Neural progenitor cell (in vitro differentiated cells): ENCODE data around the gene LIN7B. TPM values are rescaled to one million over a fixed set of nuclear protein-coding genes. Genes with fewer than 3 reads are reported as not detected.

Experiments used
- DNase-seq: peaks from one replicate; pipeline ENCODE4 v3.0.0-alpha.2; 2016; ENCODE audit warnings: low spot score
- H2AFZ ChIP-seq: fragments of 200-600 bp; sonication (generic); replicated peaks from 2 replicates; pipeline ENCODE4 v1.6.1; 2016; ENCODE audit warnings: antibody characterized with exemption
- H3F3A ChIP-seq: fragments of 200-600 bp; sonication (generic); 2 replicates; pipeline ENCODE4 v1.6.1; 2016; ENCODE audit warnings: antibody characterized with exemption, low read depth
- H3K27ac ChIP-seq: fragments of 200-600 bp; sonication (generic); 2 replicates; pipeline ENCODE4 v1.5.1; 2016; ENCODE audit warnings: mild to moderate bottlenecking
- H3K27me3 ChIP-seq: fragments of 200-600 bp; sonication (generic); 2 replicates; pipeline ENCODE4 v1.6.1; 2016; ENCODE audit warnings: mild to moderate bottlenecking, moderate library complexity
- H3K36me3 ChIP-seq: fragments of 200-600 bp; sonication (generic); 2 replicates; pipeline ENCODE4 v1.5.1; 2016
- H3K4me1 ChIP-seq: fragments of 200-600 bp; sonication (generic); 2 replicates; pipeline ENCODE4 v1.6.1; 2016; ENCODE audit warnings: mixed run types
- H3K4me2 ChIP-seq: fragments of 200-600 bp; sonication (generic); 2 replicates; pipeline ENCODE4 v1.6.1; 2016
- H3K4me3 ChIP-seq: fragments of 200-600 bp; sonication (generic); 2 replicates; pipeline ENCODE4 v1.5.1; 2016
- H3K79me2 ChIP-seq: fragments of 200-600 bp; sonication (generic); 2 replicates; pipeline ENCODE4 v1.6.1; 2016; ENCODE audit warnings: low read depth
- H3K9ac ChIP-seq: fragments of 200-600 bp; sonication (generic); 2 replicates; pipeline ENCODE4 v1.6.1; 2016
- H3K9me3 ChIP-seq: fragments of 200-600 bp; sonication (generic); 2 replicates; pipeline ENCODE4 v1.5.1; 2016; ENCODE audit warnings: low read depth
- H4K20me1 ChIP-seq: fragments of 200-600 bp; sonication (generic); 2 replicates; pipeline ENCODE4 v1.6.1; 2016; ENCODE audit warnings: low read depth
- H3K27ac Mint-ChIP-seq: 3 replicates; pipeline ENCODE4 v1.8.0; 2021; ENCODE audit warnings: mixed read lengths
- H3K27me3 Mint-ChIP-seq: 2 replicates; pipeline ENCODE4 v1.8.0; 2022; ENCODE audit warnings: low read depth, mild to moderate bottlenecking, inconsistent platforms, moderate library complexity, mixed read lengths; ENCODE audit not compliant: insufficient read depth
- H3K36me3 Mint-ChIP-seq: 3 replicates; pipeline ENCODE4 v1.8.0; 2021; ENCODE audit warnings: mixed read lengths
- H3K4me1 Mint-ChIP-seq: 3 replicates; pipeline ENCODE4 v1.8.0; 2021; ENCODE audit warnings: mixed read lengths
- H3K4me3 Mint-ChIP-seq: 3 replicates; pipeline ENCODE4 v1.8.0; 2021; ENCODE audit warnings: mild to moderate bottlenecking, moderate library complexity, mixed read lengths
- H3K9me3 Mint-ChIP-seq: 3 replicates; pipeline ENCODE4 v1.8.0; 2020; ENCODE audit warnings: mixed read lengths
- EZH2 ChIP-seq: fragments of 200-600 bp; sonication (generic); IDR thresholded peaks from 2 replicates; pipeline ENCODE4 v1.6.1; 2017; ENCODE audit warnings: antibody characterized with exemption, mild to moderate bottlenecking, moderate library complexity
- EZH2phosphoT487 ChIP-seq: fragments of 200-600 bp; sonication (generic); IDR thresholded peaks from 2 replicates; pipeline ENCODE4 v1.6.1; 2017; ENCODE audit warnings: antibody characterized with exemption
- small RNA-seq: library from RNA; depleted of rRNA; stranded (forward); fragments of <200 nt; gene quantifications from one replicate; pipeline ENCODE3, GENCODE V24; 2015
- total RNA-seq: library from RNA; depleted of rRNA; stranded (reverse); fragments of >200 nt; gene quantifications from 2 replicates; pipeline ENCODE4 v1.2.3, GENCODE V29; 2015; ENCODE audit warnings: low replicate concordance
- TF ChIP-seq, protein P1 (sequence below): fragments of 200-600 bp; sonication (generic); IDR thresholded peaks from 2 replicates; pipeline ENCODE4 v1.5.1; 2017; ENCODE audit warnings: antibody characterized with exemption, mild to moderate bottlenecking

The LIN7B gene
- total RNA-seq, 1 donor from 2014 or later = 9.7 TPM

GRCh38 chr19:49165865-49166301 lies 51.7 kb downstream of the LIN7B start:
- Histone ChIP-seq H3K4me3 (no peak overlapping the region), H3K4me1 (no peaks in the 10 kb centered on the region), H3K79me2 (no peaks in the 10 kb centered on the region), H3K9ac (no peak overlapping the region), H3K9me3 (no peaks in the 10 kb centered on the region), H3F3A (no peaks in the 10 kb centered on the region), H3K27me3 (no peaks in the 10 kb centered on the region), H3K36me3 (no peaks in the 10 kb centered on the region), H4K20me1 (no peaks in the 10 kb centered on the region), H3K27ac (no peak overlapping the region), H3K4me2 (no peak overlapping the region), H2AFZ (no peak overlapping the region)
- Mint-ChIP-seq H3K27ac (no peak overlapping the region), H3K4me3 (peak overlapping the region; percentile 72), H3K27me3 (peaks cover 9% of the 10 kb centered on the region), H3K9me3 (no peaks in the 10 kb centered on the region), H3K36me3 (no peaks in the 10 kb centered on the region), H3K4me1 (peaks cover 6% of the 10 kb centered on the region)
- DNase-seq = no peak
- TF ChIP-seq EZH2phosphoT487 = no peak
- TF ChIP-seq, protein P1, sequence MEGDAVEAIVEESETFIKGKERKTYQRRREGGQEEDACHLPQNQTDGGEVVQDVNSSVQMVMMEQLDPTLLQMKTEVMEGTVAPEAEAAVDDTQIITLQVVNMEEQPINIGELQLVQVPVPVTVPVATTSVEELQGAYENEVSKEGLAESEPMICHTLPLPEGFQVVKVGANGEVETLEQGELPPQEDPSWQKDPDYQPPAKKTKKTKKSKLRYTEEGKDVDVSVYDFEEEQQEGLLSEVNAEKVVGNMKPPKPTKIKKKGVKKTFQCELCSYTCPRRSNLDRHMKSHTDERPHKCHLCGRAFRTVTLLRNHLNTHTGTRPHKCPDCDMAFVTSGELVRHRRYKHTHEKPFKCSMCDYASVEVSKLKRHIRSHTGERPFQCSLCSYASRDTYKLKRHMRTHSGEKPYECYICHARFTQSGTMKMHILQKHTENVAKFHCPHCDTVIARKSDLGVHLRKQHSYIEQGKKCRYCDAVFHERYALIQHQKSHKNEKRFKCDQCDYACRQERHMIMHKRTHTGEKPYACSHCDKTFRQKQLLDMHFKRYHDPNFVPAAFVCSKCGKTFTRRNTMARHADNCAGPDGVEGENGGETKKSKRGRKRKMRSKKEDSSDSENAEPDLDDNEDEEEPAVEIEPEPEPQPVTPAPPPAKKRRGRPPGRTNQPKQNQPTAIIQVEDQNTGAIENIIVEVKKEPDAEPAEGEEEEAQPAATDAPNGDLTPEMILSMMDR = peak; percentile 15
- no peak for TF ChIP-seq EZH2

GRCh38 chr19:49167857-49168409 lies 53.8 kb downstream of the LIN7B start:
- no peak overlapping the region for H2AFZ ChIP-seq
- no peaks in the 10 kb centered on the region for H3K4me1 ChIP-seq
- no peak overlapping the region for H3K9ac ChIP-seq
- H3K27me3 Mint-ChIP-seq = peaks cover 9% of the 10 kb centered on the region
- H3K27ac Mint-ChIP-seq = no peak overlapping the region
- no peak overlapping the region for H3K4me3 Mint-ChIP-seq
- no peak overlapping the region for H3K27ac ChIP-seq
- no peaks in the 10 kb centered on the region for H3K9me3 ChIP-seq
- H3F3A ChIP-seq = no peaks in the 10 kb centered on the region
- TF ChIP-seq, protein P1 = no peak
- TF ChIP-seq EZH2 = no peak
- TF ChIP-seq EZH2phosphoT487 = no peak
- H3K9me3 Mint-ChIP-seq = no peaks in the 10 kb centered on the region
- peaks cover 6% of the 10 kb centered on the region for H3K4me1 Mint-ChIP-seq
- H3K4me3 ChIP-seq = no peak overlapping the region
- H3K36me3 ChIP-seq = no peaks in the 10 kb centered on the region
- H4K20me1 ChIP-seq = no peaks in the 10 kb centered on the region
- no peaks in the 10 kb centered on the region for H3K27me3 ChIP-seq
- H3K79me2 ChIP-seq = no peaks in the 10 kb centered on the region
- H3K4me2 ChIP-seq = no peak overlapping the region
- H3K36me3 Mint-ChIP-seq = no peaks in the 10 kb centered on the region
- DNase-seq = no peak

Small RNA genes lying within 50 kb of the gene (small RNA-seq; reads per million reads assigned to genes)
- not detected for gene RN7SL708P

Other genes with a start within 250 kb of the LIN7B start
- 6.2 and 6.3 TPM in 2 replicates for gene PLEKHA4, start 245.8 kb upstream of the LIN7B start, total RNA-seq
- gene PPP1R15A, start 241.9 kb upstream of the LIN7B start, total RNA-seq = 10.6 and 19.1 TPM in 2 replicates
- gene TULP2, start 215.6 kb upstream of the LIN7B start, total RNA-seq = 0.26 and 0.40 TPM in 2 replicates
- gene NUCB1, start 214.1 kb upstream of the LIN7B start, total RNA-seq = 73.5 and 158 TPM in 2 replicates
- 1.6 TPM in 1 of 2 replicates, not detected in the other for gene DHDH, start 180.7 kb upstream of the LIN7B start, total RNA-seq
- 35.8 and 79.2 TPM in 2 replicates for gene BAX, start 159.5 kb upstream of the LIN7B start, total RNA-seq
- gene FTL, start 149.1 kb upstream of the LIN7B start, total RNA-seq = 989 and 1,798 TPM in 2 replicates
- 17.7 and 38.7 TPM in 2 replicates for gene GYS1, start 121.1 kb upstream of the LIN7B start, total RNA-seq
- gene RUVBL2, start 120.5 kb upstream of the LIN7B start, total RNA-seq = 67.0 and 157 TPM in 2 replicates
- gene LHB, start 97.3 kb upstream of the LIN7B start, total RNA-seq = not detected in 2 replicates
- gene CGB3, start 90.0 kb upstream of the LIN7B start, total RNA-seq = not detected in 2 replicates
- 1.0 TPM in 1 of 2 replicates, not detected in the other for gene CGB2, start 82.5 kb upstream of the LIN7B start, total RNA-seq
- gene CGB1, start 77.5 kb upstream of the LIN7B start, total RNA-seq = not detected in 2 replicates
- not detected in 2 replicates for gene CGB5, start 70.5 kb upstream of the LIN7B start, total RNA-seq
- not detected in 2 replicates for gene CGB8, start 65.3 kb upstream of the LIN7B start, total RNA-seq
- gene CGB7, start 56.6 kb upstream of the LIN7B start, total RNA-seq = 0.31 TPM in 1 of 2 replicates, not detected in the other
- gene NTF4, start 49.6 kb upstream of the LIN7B start, total RNA-seq = 0.46 and 3.8 TPM in 2 replicates
- 0.11 TPM in 1 of 2 replicates, not detected in the other for gene KCNA7, start 41.7 kb upstream of the LIN7B start, total RNA-seq
- gene SNRNP70, start 28.9 kb upstream of the LIN7B start, total RNA-seq = 162 and 365 TPM in 2 replicates
- 1.7 TPM in 1 of 2 replicates, not detected in the other for gene C19orf73, start 4.8 kb downstream of the LIN7B start, total RNA-seq
- 1.8 and 12.0 TPM in 2 replicates for gene PPFIA3, start 5.2 kb downstream of the LIN7B start, total RNA-seq
- gene HRC, start 41.0 kb downstream of the LIN7B start, total RNA-seq = 0.31 TPM in 1 of 2 replicates, not detected in the other
- gene TRPM4, start 43.4 kb downstream of the LIN7B start, total RNA-seq = 3.1 and 11.2 TPM in 2 replicates
- gene SLC6A16, start 210.8 kb downstream of the LIN7B start, total RNA-seq = 2.9 and 5.0 TPM in 2 replicates
- gene CD37, start 221.0 kb downstream of the LIN7B start, total RNA-seq = not detected in 2 replicates
- gene TEAD2, start 248.0 kb downstream of the LIN7B start, total RNA-seq = 125 and 193 TPM in 2 replicates
- 3.0 and 5.6 TPM in 2 replicates for gene DKKL1, start 249.5 kb downstream of the LIN7B start, total RNA-seq